Measurements from ENCODE around the gene AFMID.
"Not testable (repeated sequence)": the region's sequence is repeated elsewhere in the genome, so short reads cannot be mapped to it uniquely, and the experiment has no call there.

The AFMID gene

GRCh38 chr17:78251773-78252103, 64.6 kb downstream of the AFMID start:
- Histone ChIP-seq H3K4me2 (ENCODE audit: low read depth, low read length, poor library complexity, severe bottlenecking) (peak overlapping the region; percentile 52), H3K27ac (ENCODE audit: low read depth, low read length) (peak overlapping the region; percentile 88), H3K36me3 (ENCODE audit: low read length) (no peaks in the 10 kb centered on the region), H3F3A (ENCODE audit: insufficient read depth) (peaks cover 25% of the 10 kb centered on the region), H3K27me3 (ENCODE audit: low read length) (no peaks in the 10 kb centered on the region), H3K9me2 (replicated peaks; ENCODE audit: insufficient read depth, low read length) (no peaks in the 10 kb centered on the region), H3K9ac (ENCODE audit: low read length) (peak overlapping the region; percentile 44; the same call in 1 of the 2 replicates), H3K4me3 (ENCODE audit: insufficient read depth, low read length, poor library complexity, severe bottlenecking) (no peak overlapping the region), H4K20me1 (ENCODE audit: low read depth, low read length) (no peaks in the 10 kb centered on the region), H2AFZ (ENCODE audit: low read depth, low read length, severe bottlenecking) (no peak overlapping the region), H3K9me3 (ENCODE audit: insufficient read depth, low read length) (no peaks in the 10 kb centered on the region), H3K79me2 (ENCODE audit: insufficient read depth, low read length) (no peaks in the 10 kb centered on the region)
- TF ChIP-seq EZH2phosphoT487 (conservative IDR thresholded peaks at IDR 0.05; ENCODE audit: low read length) (no peak), CTCF (IDR thresholded peaks at IDR 0.05; ENCODE audit: insufficient read depth, low read length, poor library complexity, severe bottlenecking) (no peak)

GRCh38 chr17:78252111-78252634, 65.0 kb downstream of the AFMID start:
- Histone ChIP-seq H3K4me2 (ENCODE audit: low read depth, low read length, poor library complexity, severe bottlenecking) (peak overlapping the region; percentile 52), H3K27me3 (ENCODE audit: low read length) (no peaks in the 10 kb centered on the region), H3K27ac (ENCODE audit: low read depth, low read length) (peak overlapping the region; percentile 88), H3K36me3 (ENCODE audit: low read length) (no peaks in the 10 kb centered on the region), H2AFZ (ENCODE audit: low read depth, low read length, severe bottlenecking) (no peak overlapping the region), H3K9ac (ENCODE audit: low read length) (peak overlapping the region; percentile 44; the same call in 1 of the 2 replicates), H3K9me3 (ENCODE audit: insufficient read depth, low read length) (no peaks in the 10 kb centered on the region), H3K4me3 (ENCODE audit: insufficient read depth, low read length, poor library complexity, severe bottlenecking) (no peak overlapping the region), H3K79me2 (ENCODE audit: insufficient read depth, low read length) (no peaks in the 10 kb centered on the region), H3K9me2 (replicated peaks; ENCODE audit: insufficient read depth, low read length) (no peaks in the 10 kb centered on the region), H4K20me1 (ENCODE audit: low read depth, low read length) (no peaks in the 10 kb centered on the region), H3F3A (ENCODE audit: insufficient read depth) (peaks cover 28% of the 10 kb centered on the region)
- TF ChIP-seq EZH2phosphoT487 (conservative IDR thresholded peaks at IDR 0.05; ENCODE audit: low read length) (no peak), CTCF (IDR thresholded peaks at IDR 0.05; ENCODE audit: insufficient read depth, low read length, poor library complexity, severe bottlenecking) (no peak)

- Histone ChIP-seq H4K20me1 (ENCODE audit: low read depth, low read length) (no peaks in the 10 kb centered on the region), H3K9me3 (ENCODE audit: insufficient read depth, low read length) (no peaks in the 10 kb centered on the region), H3K9me2 (replicated peaks; ENCODE audit: insufficient read depth, low read length) (no peaks in the 10 kb centered on the region), H3K79me2 (ENCODE audit: insufficient read depth, low read length) (no peaks in the 10 kb centered on the region), H3F3A (ENCODE audit: insufficient read depth) (peaks cover 30% of the 10 kb centered on the region), H3K4me2 (ENCODE audit: low read depth, low read length, poor library complexity, severe bottlenecking) (peak overlapping the region; percentile 13), H3K36me3 (ENCODE audit: low read length) (no peaks in the 10 kb centered on the region), H3K4me3 (ENCODE audit: insufficient read depth, low read length, poor library complexity, severe bottlenecking) (no peak overlapping the region), H3K27me3 (ENCODE audit: low read length) (no peaks in the 10 kb centered on the region), H3K9ac (ENCODE audit: low read length) (no peak overlapping the region; the same call in 1 of the 2 replicates), H3K27ac (ENCODE audit: low read depth, low read length) (peak overlapping the region; percentile 74), H2AFZ (ENCODE audit: low read depth, low read length, severe bottlenecking) (no peak overlapping the region)
- TF ChIP-seq CTCF (IDR thresholded peaks at IDR 0.05; ENCODE audit: insufficient read depth, low read length, poor library complexity, severe bottlenecking) (no peak), EZH2phosphoT487 (conservative IDR thresholded peaks at IDR 0.05; ENCODE audit: low read length) (no peak)
Measured at GRCh38 chr17:78252701-78253635, 65.8 kb downstream of the AFMID start.

- not testable (repeated sequence) for H3K27ac ChIP-seq (ENCODE audit: low read depth, low read length); H3K4me3 ChIP-seq (ENCODE audit: insufficient read depth, low read length, poor library complexity, severe bottlenecking)
Measured at GRCh38 chr17:78253636-78253945, 66.4 kb downstream of the AFMID start.

More at GRCh38 chr17:78253636-78253945, 66.4 kb downstream of the AFMID start:
- Histone ChIP-seq H3K9ac (ENCODE audit: low read length) (0 out of 2 replicates have a peak overlapping the region, but pooled peaks have one; percentile 61), H3K4me2 (ENCODE audit: low read depth, low read length, poor library complexity, severe bottlenecking) (peak overlapping the region; percentile 30), H3F3A (ENCODE audit: insufficient read depth) (peaks cover 30% of the 10 kb centered on the region)
- not testable (repeated sequence) for H3K79me2 ChIP-seq (ENCODE audit: insufficient read depth, low read length); H3K9me2 ChIP-seq (replicated peaks; ENCODE audit: insufficient read depth, low read length); H3K9me3 ChIP-seq (ENCODE audit: insufficient read depth, low read length); H3K27me3 ChIP-seq (ENCODE audit: low read length); H4K20me1 ChIP-seq (ENCODE audit: low read depth, low read length); H2AFZ ChIP-seq (ENCODE audit: low read depth, low read length, severe bottlenecking); H3K36me3 ChIP-seq (ENCODE audit: low read length)
